NCI-H1092 (cell line): Measurements from ENCODE around the gene ANKS3.
A peak's percentile ranks its signal among the peaks of the same experiment; 100 is the strongest.

Experiments
- DNase-seq: peaks from one replicate; lab custom pipeline; 2025; lab: John Stamatoyannopoulos, UW

The ANKS3 gene

GRCh38 chr16:4734063-4734729, at the start of gene ANKS3, which contains the start of gene DNAAF8:
ANKS3 (minus strand) TSS chr16:4734271; CDS start chr16:4730149, 4,122 bp downstream.
DNAAF8 (plus strand) TSS chr16:4734537; CDS start chr16:4736515, 1,978 bp downstream.
- DNase-seq = peak; percentile 81

GRCh38 chr16:4783251-4783950, 49.3 kb upstream of the ANKS3 start:
- no peak for DNase-seq

GRCh38 chr16:4780235-4780634, 46.2 kb upstream of the ANKS3 start:
- no peak for DNase-seq

GRCh38 chr16:4778050-4778392, 44.0 kb upstream of the ANKS3 start:
- no peak for DNase-seq

GRCh38 chr16:4777339-4778049, 43.4 kb upstream of the ANKS3 start:
- no peak for DNase-seq

GRCh38 chr16:4776141-4776705, 42.2 kb upstream of the ANKS3 start:
- no peak for DNase-seq

GRCh38 chr16:4775005-4775404, 40.9 kb upstream of the ANKS3 start:
- DNase-seq = no peak

GRCh38 chr16:4772351-4772750, 38.3 kb upstream of the ANKS3 start:
- DNase-seq = no peak

GRCh38 chr16:4771646-4772045, 37.6 kb upstream of the ANKS3 start:
- DNase-seq = no peak

GRCh38 chr16:4769306-4769638, 35.2 kb upstream of the ANKS3 start:
- no peak for DNase-seq

- DNase-seq = peak; percentile 95
Observed at GRCh38 chr16:4768549-4769305, 34.7 kb upstream of the ANKS3 start.

- no peak for DNase-seq
Observed at GRCh38 chr16:4767872-4768548, 33.9 kb upstream of the ANKS3 start.

GRCh38 chr16:4766875-4767628, 33.0 kb upstream of the ANKS3 start, which contains the start of gene ZNF500:
ZNF500 (minus strand) TSS chr16:4767162; CDS start chr16:4765978, 1,184 bp downstream.
- DNase-seq = peak; percentile 93

GRCh38 chr16:4765511-4766474, 31.7 kb upstream of the ANKS3 start:
- DNase-seq = no peak

GRCh38 chr16:4763791-4764190, 29.7 kb upstream of the ANKS3 start:
- no peak for DNase-seq

- no peak for DNase-seq
Observed at GRCh38 chr16:4762205-4762604, 28.1 kb upstream of the ANKS3 start.

GRCh38 chr16:4760221-4760910, 26.3 kb upstream of the ANKS3 start:
- DNase-seq = no peak

GRCh38 chr16:4755687-4756086, 21.6 kb upstream of the ANKS3 start:
- DNase-seq = no peak

GRCh38 chr16:4754865-4755264, 20.8 kb upstream of the ANKS3 start:
- no peak for DNase-seq
